Uterus (tissue), 4 donors: ENCODE results near the gene TRAF3. TPM values are rescaled to one million over a fixed set of nuclear protein-coding genes. Genes with fewer than 3 reads are reported as not detected.

Source experiments
- DNase-seq, 2 donors: peaks; one replicate each; pipeline ENCODE4 v3.0.0-alpha.2; 2019 to 2020
- H3K27ac ChIP-seq, 2 donors: fragments of 200-600 bp; sonication (generic); 1 replicate in 1 of 2; 2 replicates in 1 of 2; pipeline ENCODE4 v1.5.1; 2016 to 2018
- H3K27me3 ChIP-seq, 2 donors: fragments of 200-600 bp; sonication (generic); one replicate each; pipeline ENCODE4 v1.5.1; 2018 to 2019; ENCODE audit warnings: control low read depth in 1 of 2
- H3K36me3 ChIP-seq, 2 donors: fragments of 200-600 bp; sonication (generic); one replicate each; pipeline ENCODE4 v1.5.1; 2019; ENCODE audit warnings: control low read depth in 1 of 2
- H3K4me1 ChIP-seq, 2 donors: fragments of 200-600 bp; sonication (generic); one replicate each; pipeline ENCODE4 v1.5.1; 2018 to 2019; ENCODE audit warnings: control low read depth in 1 of 2
- H3K4me3 ChIP-seq, 2 donors: fragments of 200-600 bp; sonication (generic); 1 replicate in 1 of 2; 2 replicates in 1 of 2; pipeline ENCODE4 v1.5.1; 2018 to 2019; ENCODE audit warnings: mild to moderate bottlenecking in 1 of 2
- H3K9me3 ChIP-seq, 2 donors: fragments of 200-600 bp; sonication (generic); one replicate each; pipeline ENCODE4 v1.5.1; 2019; ENCODE audit warnings: control low read depth in 1 of 2
- CTCF ChIP-seq, 4 experiments: fragments of 200-600 bp in 2 of 4; fragments of 450-650 bp in 2 of 4; sonication (generic) in 2 of 4; IDR thresholded peaks; one replicate each; pipeline ENCODE4 v1.5.1; 2016 to 2019; ENCODE audit warnings: antibody characterized with exemption in 4 of 4, mild to moderate bottlenecking in 2 of 4, moderate library complexity in 1 of 4
- POLR2A ChIP-seq, 2 donors: fragments of 450-650 bp; IDR thresholded peaks; one replicate each; pipeline ENCODE4 v1.6.1; 2016; ENCODE audit warnings: antibody characterized with exemption in 2 of 2, mild to moderate bottlenecking in 1 of 2, moderate library complexity in 1 of 2
- intact Hi-C: fragments of 100-400 bp; cut with DNase I; formaldehyde crosslinking; loops from one replicate; pipeline ENCODE4 v1.15.1; 2023; ENCODE audit warnings: low total_unique reads
- total RNA-seq, 4 donors: library from RNA; depleted of rRNA in 3 of 4; stranded (reverse); fragments of >200 nt in 3 of 4; gene quantifications; one replicate each; pipeline versions ENCODE4 v1.1.0 to v1.2.4, GENCODE V29; 2014 to 2023
- donor health status: DM: yes; HTN: yes; CAD: no.

The TRAF3 gene
- total RNA-seq, 4 donors from 2014 or later: 7.4 to 33.1 (median 22.1) TPM

DNA sequence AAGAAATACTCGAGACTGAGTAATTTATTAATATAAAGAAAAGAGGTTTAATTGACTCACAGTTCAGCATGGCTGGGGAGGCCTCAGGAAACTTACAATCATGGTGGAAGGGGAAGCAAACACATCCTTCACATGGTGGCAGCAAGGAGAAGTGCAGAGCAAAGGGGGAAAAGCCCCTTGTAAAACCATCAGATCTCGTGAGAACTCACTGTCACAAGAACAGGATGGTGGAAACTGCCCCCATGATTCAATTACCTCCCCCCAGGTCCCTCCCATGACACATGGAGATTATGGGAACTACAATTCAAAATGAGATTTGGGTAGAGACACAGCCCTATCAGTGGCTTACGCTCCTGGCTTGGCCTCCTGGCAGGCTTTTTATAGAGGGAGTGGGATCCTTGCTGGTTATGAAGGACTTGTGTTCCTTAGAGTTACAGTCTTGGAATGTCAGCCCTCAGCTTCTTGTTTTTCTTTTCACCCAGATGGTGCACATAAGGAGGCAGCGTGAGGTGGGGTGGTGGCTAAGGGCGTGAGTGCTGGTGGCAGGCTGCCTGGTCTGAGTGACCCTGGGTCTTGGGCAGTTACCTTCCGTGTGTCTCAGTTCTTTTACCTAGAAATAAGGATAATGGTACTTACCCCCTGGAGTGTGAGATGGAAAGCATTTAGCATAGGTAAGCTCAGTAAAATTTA lies 25.7 kb downstream of the TRAF3 start:
- no peak overlapping the region for H3K4me3 ChIP-seq
- H3K36me3 ChIP-seq: no peaks in the 10 kb centered on the region
- H3K27ac ChIP-seq: no peak overlapping the region
- H3K9me3 ChIP-seq: no peaks in the 10 kb centered on the region
- no peak for DNase-seq
- no peaks in the 10 kb centered on the region for H3K27me3 ChIP-seq
- intact Hi-C loops: no loop called here
- H3K4me1 ChIP-seq: no peaks in the 10 kb centered on the region
- TF ChIP-seq POLR2A (IDR thresholded peaks at IDR 0.05) (no peak), CTCF (IDR thresholded peaks at IDR 0.05) (no peak)

DNA sequence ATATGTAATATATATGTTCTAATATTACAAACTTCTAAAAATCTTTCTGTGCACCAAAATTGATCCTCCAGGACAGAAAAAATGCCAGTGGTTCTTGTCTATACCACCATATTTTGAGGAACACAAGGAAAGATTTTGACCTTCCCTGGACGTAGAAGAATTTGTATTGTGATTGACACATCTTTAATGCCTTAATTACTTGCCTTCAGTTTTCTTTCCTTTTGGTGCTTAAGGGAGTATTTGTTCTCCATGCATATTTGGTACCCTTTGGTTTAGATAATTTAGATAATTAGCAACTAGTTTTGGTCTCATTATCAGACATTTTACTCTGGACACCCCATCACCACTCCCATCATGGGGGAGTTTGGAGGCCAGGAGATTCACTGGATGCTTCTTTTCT lies 27.6 kb downstream of the TRAF3 start:
- H3K9me3 ChIP-seq: no peaks in the 10 kb centered on the region
- H3K27me3 ChIP-seq: no peaks in the 10 kb centered on the region
- no peak for DNase-seq
- no peaks in the 10 kb centered on the region for H3K4me1 ChIP-seq
- intact Hi-C loops: no loop called here
- no peaks in the 10 kb centered on the region for H3K36me3 ChIP-seq
- no peak for TF ChIP-seq CTCF (IDR thresholded peaks at IDR 0.05)
- no peak for TF ChIP-seq POLR2A (IDR thresholded peaks at IDR 0.05)
- no peak overlapping the region for H3K4me3 ChIP-seq
- no peak overlapping the region for H3K27ac ChIP-seq

GRCh38 chr14:102805371-102805891 lies 28.2 kb downstream of the TRAF3 start:
- H3K36me3 ChIP-seq: no peaks in the 10 kb centered on the region
- TF ChIP-seq CTCF (IDR thresholded peaks at IDR 0.05) (no peak), POLR2A (IDR thresholded peaks at IDR 0.05) (no peak)
- DNase-seq: no peak
- no peaks in the 10 kb centered on the region for H3K9me3 ChIP-seq
- H3K4me3 ChIP-seq: no peak overlapping the region
- H3K4me1 ChIP-seq: no peaks in the 10 kb centered on the region
- no peaks in the 10 kb centered on the region for H3K27me3 ChIP-seq
- H3K27ac ChIP-seq: no peak overlapping the region
- intact Hi-C loops: no loop called here

DNA sequence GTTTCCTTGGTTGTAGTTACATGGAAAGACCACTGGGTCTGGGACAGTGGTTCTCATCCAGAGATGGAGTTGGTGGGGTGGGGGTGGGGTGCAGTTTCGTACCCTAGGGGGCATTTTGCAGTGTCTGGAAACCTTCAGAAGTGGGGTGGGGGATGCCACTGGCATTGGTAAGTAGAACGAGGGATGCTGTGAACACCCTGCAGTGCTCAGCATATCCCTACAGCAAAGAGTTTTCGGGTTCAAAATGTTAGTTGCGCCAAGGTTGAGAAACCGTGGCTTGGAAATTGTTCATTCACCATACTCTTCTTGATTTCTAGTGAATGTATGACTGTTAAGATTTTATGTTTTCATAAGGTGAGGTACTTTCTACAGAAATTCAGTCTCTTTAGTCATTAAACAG lies 28.7 kb downstream of the TRAF3 start:
- H3K4me3 ChIP-seq: no peak overlapping the region
- intact Hi-C loops: no loop called here
- TF ChIP-seq POLR2A (IDR thresholded peaks at IDR 0.05) (no peak), CTCF (IDR thresholded peaks at IDR 0.05) (no peak)
- H3K27ac ChIP-seq: no peak overlapping the region
- no peaks in the 10 kb centered on the region for H3K9me3 ChIP-seq
- no peaks in the 10 kb centered on the region for H3K4me1 ChIP-seq
- DNase-seq: no peak
- H3K36me3 ChIP-seq: no peaks in the 10 kb centered on the region
- H3K27me3 ChIP-seq: no peaks in the 10 kb centered on the region

DNA sequence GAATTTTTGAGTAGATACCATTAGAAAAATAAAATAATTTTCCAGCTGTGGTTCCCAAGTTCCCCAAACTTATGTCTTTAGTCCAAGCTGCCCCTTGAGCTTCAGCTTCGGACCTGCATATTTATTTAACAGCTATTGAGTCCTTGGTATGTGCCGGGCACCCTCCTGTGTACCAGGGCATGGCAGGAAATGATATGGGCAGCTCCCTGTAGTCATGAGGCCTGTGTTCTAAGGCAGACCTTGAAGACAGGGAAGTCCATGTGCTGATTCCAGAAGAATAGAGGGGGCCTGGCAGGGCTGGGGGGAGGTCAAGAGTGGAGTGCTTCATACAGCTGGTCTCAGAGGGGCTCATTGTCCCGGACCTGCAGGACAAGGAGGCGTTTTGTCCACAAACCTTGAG lies 29.2 kb downstream of the TRAF3 start:
- no peaks in the 10 kb centered on the region for H3K27me3 ChIP-seq
- H3K27ac ChIP-seq: no peak overlapping the region
- no peaks in the 10 kb centered on the region for H3K4me1 ChIP-seq
- DNase-seq: no peak
- no peaks in the 10 kb centered on the region for H3K9me3 ChIP-seq
- intact Hi-C loops: no loop called here
- TF ChIP-seq CTCF (IDR thresholded peaks at IDR 0.05) (no peak), POLR2A (IDR thresholded peaks at IDR 0.05) (no peak)
- no peak overlapping the region for H3K4me3 ChIP-seq
- no peaks in the 10 kb centered on the region for H3K36me3 ChIP-seq
